Type B pancreatic cell (in vitro differentiated cells): ENCODE data around the gene UBAC2. TPM values are rescaled to one million over a fixed set of nuclear protein-coding genes. Genes with fewer than 3 reads are reported as not detected.

Experiments
- DNase-seq: peaks from one replicate; pipeline ENCODE4 v3.0.0; 2021; ENCODE audit warnings: mixed read lengths; ENCODE audit not compliant: unreplicated experiment; ENCODE audit errors: extremely low spot score
- H3K27ac Mint-ChIP-seq: 2 replicates; pipeline ENCODE4 v1.8.0; 2021; ENCODE audit warnings: mild to moderate bottlenecking, mixed read lengths
- H3K27me3 Mint-ChIP-seq: 2 replicates; pipeline ENCODE4 v1.8.0; 2021; ENCODE audit warnings: mixed read lengths
- H3K36me3 Mint-ChIP-seq: 2 replicates; pipeline ENCODE4 v1.8.0; 2021; ENCODE audit warnings: mixed read lengths
- H3K4me1 Mint-ChIP-seq: one replicate; pipeline ENCODE4 v1.8.0; 2021; ENCODE audit warnings: mixed read lengths; ENCODE audit not compliant: unreplicated experiment
- H3K4me3 Mint-ChIP-seq: 2 replicates; pipeline ENCODE4 v1.8.0; 2021; ENCODE audit warnings: mild to moderate bottlenecking, mixed read lengths
- H3K9me3 Mint-ChIP-seq: 2 replicates; pipeline ENCODE4 v1.8.0; 2021; ENCODE audit warnings: mixed read lengths
- CTCF ChIP-seq: fragments of 200-600 bp; sonication (generic); conservative IDR thresholded peaks from 2 replicates; pipeline ENCODE4 v1.5.0; 2021; ENCODE audit warnings: antibody characterized with exemption, mild to moderate bottlenecking
- total RNA-seq: library from RNA; stranded (reverse); gene quantifications from 2 replicates; pipeline ENCODE4 v1.2.1, GENCODE V29; 2021; ENCODE audit warnings: low replicate concordance

The UBAC2 gene
- total RNA-seq, 1 donor from 2014 or later, result 66.0 TPM

- TF ChIP-seq CTCF, result no peak
- H3K36me3 Mint-ChIP-seq, result peaks cover 53% of the 10 kb centered on the region
- no peaks in the 10 kb centered on the region for H3K9me3 Mint-ChIP-seq
- no peaks in the 10 kb centered on the region for H3K27me3 Mint-ChIP-seq
- peak overlapping the region; percentile 57 for H3K4me3 Mint-ChIP-seq
- no peak for DNase-seq
- peak overlapping the region; percentile 66 for H3K27ac Mint-ChIP-seq
- H3K4me1 Mint-ChIP-seq, result peaks cover 61% of the 10 kb centered on the region
These were observed 5.1 kb downstream of the UBAC2 start for GRCh38 chr13:99205621-99206220.

DNA sequence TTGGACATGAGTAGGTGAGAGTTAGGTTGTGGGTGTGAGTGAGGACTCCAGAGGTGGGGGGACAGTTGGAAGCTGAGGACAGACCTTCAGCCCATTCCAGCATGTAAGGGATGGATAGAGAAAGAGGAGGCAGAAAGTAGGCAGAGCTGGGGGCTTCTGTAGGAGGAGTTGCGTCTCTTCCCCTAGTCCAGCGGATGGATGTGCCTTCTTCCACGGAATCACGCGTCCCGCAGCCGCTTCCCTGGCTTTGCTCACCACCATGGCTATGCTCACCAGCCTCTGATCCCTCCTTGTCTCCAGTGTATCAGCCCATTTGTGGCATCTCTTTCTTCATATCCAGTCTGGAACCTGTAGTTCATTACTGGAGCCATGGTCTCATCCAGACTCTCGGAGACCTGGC is 5.6 kb downstream of the UBAC2 start:
- peak overlapping the region; percentile 57 for H3K4me3 Mint-ChIP-seq
- H3K4me1 Mint-ChIP-seq, result peaks cover 60% of the 10 kb centered on the region
- H3K27me3 Mint-ChIP-seq, result no peaks in the 10 kb centered on the region
- DNase-seq, result no peak
- H3K9me3 Mint-ChIP-seq, result no peaks in the 10 kb centered on the region
- no peak for TF ChIP-seq CTCF
- H3K36me3 Mint-ChIP-seq, result peaks cover 53% of the 10 kb centered on the region
- H3K27ac Mint-ChIP-seq, result peak overlapping the region; percentile 66

DNA sequence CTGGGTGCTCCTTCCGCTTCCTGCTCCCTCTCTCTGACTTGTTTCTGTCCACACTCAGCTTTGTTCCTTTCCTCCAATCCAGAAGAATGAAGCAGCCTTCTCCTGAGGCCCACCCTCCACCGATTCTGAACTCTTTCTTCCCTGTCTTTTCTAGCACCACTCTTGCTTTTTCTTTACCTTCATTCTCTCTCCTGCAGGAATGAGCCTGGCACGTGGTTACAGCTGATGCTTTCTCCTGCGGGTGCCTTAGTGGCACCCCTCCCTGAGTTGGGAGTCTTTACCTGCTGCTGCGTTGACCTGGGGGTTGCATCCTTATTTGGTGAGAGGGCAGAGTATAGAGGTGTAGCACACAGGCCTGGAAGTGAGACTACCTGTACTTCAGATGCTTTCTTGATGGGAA is 6.2 kb downstream of the UBAC2 start:
- TF ChIP-seq CTCF, result no peak
- no peaks in the 10 kb centered on the region for H3K27me3 Mint-ChIP-seq
- no peaks in the 10 kb centered on the region for H3K9me3 Mint-ChIP-seq
- no peak for DNase-seq
- H3K4me3 Mint-ChIP-seq, result peak overlapping the region; percentile 27
- peaks cover 57% of the 10 kb centered on the region for H3K36me3 Mint-ChIP-seq
- H3K27ac Mint-ChIP-seq, result peak overlapping the region; percentile 37
- peaks cover 59% of the 10 kb centered on the region for H3K4me1 Mint-ChIP-seq

- peaks cover 54% of the 10 kb centered on the region for H3K4me1 Mint-ChIP-seq
- DNase-seq, result no peak
- peaks cover 57% of the 10 kb centered on the region for H3K36me3 Mint-ChIP-seq
- no peak overlapping the region for H3K27ac Mint-ChIP-seq
- no peaks in the 10 kb centered on the region for H3K9me3 Mint-ChIP-seq
- H3K27me3 Mint-ChIP-seq, result no peaks in the 10 kb centered on the region
- H3K4me3 Mint-ChIP-seq, result peak overlapping the region; percentile 27
- TF ChIP-seq CTCF, result no peak
These were observed 6.9 kb downstream of the UBAC2 start for GRCh38 chr13:99207511-99207910.

GRCh38 chr13:99208185-99208584 is 7.5 kb downstream of the UBAC2 start:
- H3K36me3 Mint-ChIP-seq, result peaks cover 59% of the 10 kb centered on the region
- no peaks in the 10 kb centered on the region for H3K27me3 Mint-ChIP-seq
- no peak for TF ChIP-seq CTCF
- H3K27ac Mint-ChIP-seq, result peak overlapping the region; percentile 66
- H3K4me3 Mint-ChIP-seq, result peak overlapping the region; percentile 18
- DNase-seq, result no peak
- peaks cover 51% of the 10 kb centered on the region for H3K4me1 Mint-ChIP-seq
- no peaks in the 10 kb centered on the region for H3K9me3 Mint-ChIP-seq
